WERI-Rb-1 (cell line): ENCODE data around the gene ACVRL1.

Experiments
- DNase-seq: peaks from one replicate; pipeline ENCODE4 v3.0.0-alpha.2; 2020
- H3K27ac ChIP-seq: fragments of 250-450 bp; sonication (Bioruptor Pico); 2 replicates; pipeline ENCODE4 v1.5.1; 2020; ENCODE audit warnings: mild to moderate bottlenecking, moderate library complexity
- H3K27me3 ChIP-seq: fragments of 250-450 bp; sonication (Bioruptor Pico); 2 replicates; pipeline ENCODE4 v1.5.1; 2021; ENCODE audit warnings: mild to moderate bottlenecking, low read depth, moderate library complexity; ENCODE audit not compliant: insufficient read depth, severe bottlenecking
- H3K36me3 ChIP-seq: fragments of 250-450 bp; sonication (Bioruptor Pico); 2 replicates; pipeline ENCODE4 v1.5.1; 2020; ENCODE audit warnings: mild to moderate bottlenecking, moderate library complexity
- H3K4me3 ChIP-seq: 2 replicates; pipeline ENCODE4 v1.5.1; 2011; ENCODE audit warnings: low read depth, mild to moderate bottlenecking, control low read depth, low read length
- H3K9me3 ChIP-seq: fragments of 250-450 bp; sonication (Bioruptor Pico); 2 replicates; pipeline ENCODE4 v1.5.1; 2021; ENCODE audit warnings: mild to moderate bottlenecking, moderate library complexity; ENCODE audit not compliant: severe bottlenecking
- TF ChIP-seq, protein P1 (sequence below): IDR thresholded peaks from 2 replicates; pipeline ENCODE4 v1.5.1; 2011; ENCODE audit warnings: low read depth, mild to moderate bottlenecking, control low read depth, inconsistent platforms, low read length

ACVRL1 gene

DNA sequence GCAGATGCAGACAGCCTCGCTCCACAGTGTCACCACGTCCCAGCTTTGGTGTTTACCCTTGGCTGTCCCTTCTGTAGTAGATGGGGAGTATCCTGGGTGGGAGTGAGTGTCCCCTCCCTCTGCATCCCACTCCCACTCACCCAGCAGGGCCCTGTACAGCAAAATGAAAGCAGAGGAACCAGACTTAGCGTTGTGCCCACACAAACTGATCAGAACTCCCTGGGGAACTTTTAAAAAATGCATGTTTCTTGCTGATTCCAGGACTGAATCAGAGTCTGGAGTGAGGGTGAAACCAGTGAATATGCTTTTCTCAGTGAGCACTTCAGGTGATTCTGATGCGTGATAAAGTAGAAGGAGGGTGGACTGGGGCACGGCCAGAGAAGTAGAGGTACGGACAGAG is 2.9 kb downstream of the ACVRL1 start:
- TF ChIP-seq, protein P1, sequence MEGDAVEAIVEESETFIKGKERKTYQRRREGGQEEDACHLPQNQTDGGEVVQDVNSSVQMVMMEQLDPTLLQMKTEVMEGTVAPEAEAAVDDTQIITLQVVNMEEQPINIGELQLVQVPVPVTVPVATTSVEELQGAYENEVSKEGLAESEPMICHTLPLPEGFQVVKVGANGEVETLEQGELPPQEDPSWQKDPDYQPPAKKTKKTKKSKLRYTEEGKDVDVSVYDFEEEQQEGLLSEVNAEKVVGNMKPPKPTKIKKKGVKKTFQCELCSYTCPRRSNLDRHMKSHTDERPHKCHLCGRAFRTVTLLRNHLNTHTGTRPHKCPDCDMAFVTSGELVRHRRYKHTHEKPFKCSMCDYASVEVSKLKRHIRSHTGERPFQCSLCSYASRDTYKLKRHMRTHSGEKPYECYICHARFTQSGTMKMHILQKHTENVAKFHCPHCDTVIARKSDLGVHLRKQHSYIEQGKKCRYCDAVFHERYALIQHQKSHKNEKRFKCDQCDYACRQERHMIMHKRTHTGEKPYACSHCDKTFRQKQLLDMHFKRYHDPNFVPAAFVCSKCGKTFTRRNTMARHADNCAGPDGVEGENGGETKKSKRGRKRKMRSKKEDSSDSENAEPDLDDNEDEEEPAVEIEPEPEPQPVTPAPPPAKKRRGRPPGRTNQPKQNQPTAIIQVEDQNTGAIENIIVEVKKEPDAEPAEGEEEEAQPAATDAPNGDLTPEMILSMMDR, result no peak

DNA sequence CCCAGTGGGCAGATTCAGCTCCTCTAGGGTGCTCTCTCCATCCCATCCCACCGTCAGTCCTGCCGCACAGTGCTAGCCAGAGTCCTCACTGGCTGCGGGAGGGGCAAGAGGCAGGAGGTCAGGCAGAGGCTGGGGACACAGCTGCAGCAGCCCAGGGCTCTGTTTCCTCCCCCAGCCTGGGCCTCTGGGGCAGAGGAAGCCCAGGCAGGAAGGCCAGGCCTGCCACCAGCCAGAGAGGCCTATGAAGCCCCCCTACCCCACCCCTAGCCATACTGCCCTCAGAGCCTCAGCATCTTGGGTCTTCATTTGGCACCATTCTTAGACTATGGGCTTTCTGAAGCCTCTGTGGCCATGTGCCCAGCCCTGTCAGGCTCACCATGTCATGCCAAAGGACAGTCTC is 3.4 kb downstream of the ACVRL1 start:
- Histone ChIP-seq H3K36me3 (no peaks in the 10 kb centered on the region), H3K4me3 (no peak overlapping the region), H3K9me3 (no peaks in the 10 kb centered on the region), H3K27ac (no peak overlapping the region), H3K27me3 (no peaks in the 10 kb centered on the region)
- TF ChIP-seq, protein P1, result no peak
- no peak for DNase-seq

More for the DNA sequence above, 2.9 kb downstream of the ACVRL1 start:
- Histone ChIP-seq H3K9me3 (no peaks in the 10 kb centered on the region), H3K27ac (no peak overlapping the region), H3K36me3 (no peaks in the 10 kb centered on the region), H3K27me3 (no peaks in the 10 kb centered on the region), H3K4me3 (no peak overlapping the region)
- DNase-seq, result no peak

DNA sequence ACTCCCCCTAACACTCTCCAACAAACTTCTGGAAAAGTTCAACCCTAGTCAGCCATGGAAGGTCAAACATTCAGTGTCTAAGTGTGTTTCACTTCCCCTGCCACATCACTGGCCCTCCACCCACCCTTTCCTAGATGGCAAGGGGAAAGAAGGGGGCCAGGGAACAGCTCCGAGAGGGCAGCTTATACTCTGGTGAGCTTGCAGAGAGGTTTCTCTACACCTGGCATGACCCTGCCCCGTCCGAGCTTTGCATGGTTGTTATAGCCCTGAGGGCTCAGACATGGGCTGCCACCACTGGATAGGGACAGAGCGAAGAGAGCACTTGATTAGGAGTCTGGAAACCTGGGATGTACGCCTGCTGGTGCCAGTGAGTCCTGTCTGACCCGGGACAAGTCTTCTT is 4.0 kb downstream of the ACVRL1 start:
- DNase-seq, result no peak
- H3K4me3 ChIP-seq, result no peak overlapping the region
- H3K27me3 ChIP-seq, result no peaks in the 10 kb centered on the region
- TF ChIP-seq, protein P1, result no peak
- H3K27ac ChIP-seq, result no peak overlapping the region
- H3K9me3 ChIP-seq, result no peaks in the 10 kb centered on the region
- H3K36me3 ChIP-seq, result no peaks in the 10 kb centered on the region

DNA sequence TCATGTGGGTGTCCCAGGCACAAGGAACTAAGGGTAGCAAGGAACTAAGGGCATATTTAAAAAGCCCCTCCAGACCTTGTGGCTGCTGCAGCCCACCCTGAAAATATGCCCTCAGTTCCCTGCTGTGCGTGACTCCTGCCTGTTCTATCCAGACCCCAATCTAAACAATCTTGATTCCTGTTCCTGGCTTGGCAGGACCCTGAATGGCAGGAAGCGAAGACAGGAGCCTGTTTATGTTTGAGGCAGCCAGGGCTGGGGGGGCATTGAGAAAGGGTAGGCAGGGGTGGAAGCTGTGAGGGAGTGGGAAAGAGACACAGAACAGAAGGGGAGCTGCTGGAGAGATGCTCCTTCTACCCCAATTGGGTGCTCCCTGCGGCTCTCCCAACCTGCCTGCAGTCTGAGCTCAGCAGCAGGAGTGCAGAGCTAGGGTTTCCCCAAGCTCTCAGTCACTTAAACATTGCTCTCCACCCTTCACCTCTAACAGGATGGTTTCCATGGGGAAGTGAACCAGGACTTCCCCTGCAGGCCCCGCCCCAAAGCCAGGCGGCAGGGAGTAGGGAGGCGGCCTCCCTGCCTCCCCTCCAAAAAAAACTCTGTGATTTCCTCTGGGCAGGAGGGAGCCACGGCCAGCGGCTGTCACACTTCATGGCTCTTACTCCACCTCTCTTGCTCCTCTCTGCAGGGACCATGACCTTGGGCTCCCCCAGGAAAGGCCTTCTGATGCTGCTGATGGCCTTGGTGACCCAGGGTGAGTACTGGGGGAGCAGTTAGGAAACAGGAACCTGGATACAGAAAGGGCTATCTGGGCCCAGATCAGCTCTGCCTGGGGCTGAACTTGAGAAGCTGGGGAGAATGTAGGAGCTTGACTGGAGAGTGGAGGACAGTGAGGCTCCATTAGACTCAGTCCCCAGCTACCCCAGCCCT is 4.7 kb downstream of the ACVRL1 start:
- H3K27ac ChIP-seq, result peak overlapping the region; percentile 72
- no peak overlapping the region for H3K4me3 ChIP-seq

DNA sequence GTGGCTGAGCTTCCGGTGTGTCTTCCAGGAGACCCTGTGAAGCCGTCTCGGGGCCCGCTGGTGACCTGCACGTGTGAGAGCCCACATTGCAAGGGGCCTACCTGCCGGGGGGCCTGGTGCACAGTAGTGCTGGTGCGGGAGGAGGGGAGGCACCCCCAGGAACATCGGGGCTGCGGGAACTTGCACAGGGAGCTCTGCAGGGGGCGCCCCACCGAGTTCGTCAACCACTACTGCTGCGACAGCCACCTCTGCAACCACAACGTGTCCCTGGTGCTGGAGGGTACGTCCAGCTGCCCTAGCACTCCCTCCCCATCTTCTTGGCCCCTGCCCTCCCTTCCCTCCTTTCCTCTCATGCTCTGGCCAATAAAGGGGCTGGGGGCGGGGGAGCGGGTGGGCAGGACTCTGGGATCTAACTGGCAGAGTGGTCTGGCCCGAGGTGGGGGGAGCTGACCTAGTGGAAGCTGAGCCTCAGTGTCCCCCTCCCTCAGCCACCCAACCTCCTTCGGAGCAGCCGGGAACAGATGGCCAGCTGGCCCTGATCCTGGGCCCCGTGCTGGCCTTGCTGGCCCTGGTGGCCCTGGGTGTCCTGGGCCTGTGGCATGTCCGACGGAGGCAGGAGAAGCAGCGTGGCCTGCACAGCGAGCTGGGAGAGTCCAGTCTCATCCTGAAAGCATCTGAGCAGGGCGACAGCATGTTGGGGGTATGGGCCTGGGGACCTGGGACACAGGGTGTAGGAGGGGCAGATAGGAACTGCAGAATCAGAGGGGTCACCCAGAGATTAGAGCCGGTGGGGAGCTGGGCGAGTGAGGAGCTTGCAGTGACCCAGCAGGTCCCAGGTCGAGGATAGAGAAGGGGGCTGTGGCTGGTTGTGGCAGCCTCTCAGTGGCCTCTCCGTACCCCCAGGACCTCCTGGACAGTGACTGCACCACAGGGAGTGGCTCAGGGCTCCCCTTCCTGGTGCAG is 6.0 kb downstream of the ACVRL1 start:
- H3K4me3 ChIP-seq, result no peak overlapping the region
- no peaks in the 10 kb centered on the region for H3K36me3 ChIP-seq
- TF ChIP-seq, protein P1, result peak; percentile 71
- H3K9me3 ChIP-seq, result no peaks in the 10 kb centered on the region
- peak overlapping the region; percentile 72 for H3K27ac ChIP-seq
- H3K27me3 ChIP-seq, result no peaks in the 10 kb centered on the region
- DNase-seq, result peak; percentile 65

More for the DNA sequence above, 4.7 kb downstream of the ACVRL1 start:
- DNase-seq, result no peak
- Histone ChIP-seq H3K9me3 (no peaks in the 10 kb centered on the region), H3K36me3 (no peaks in the 10 kb centered on the region), H3K27me3 (no peaks in the 10 kb centered on the region)
- TF ChIP-seq, protein P1, result no peak
